ENCODE results near the gene PLEK. TPM values are rescaled to one million over a fixed set of nuclear protein-coding genes. Genes with fewer than 3 reads are reported as not detected.
A peak's percentile ranks its signal among the peaks of the same experiment; 100 is the strongest.

Gene PLEK
- total and polyA plus RNA-seq, 7 donors, result 5.8 to 16.8 (median 12.6) TPM

DNA sequence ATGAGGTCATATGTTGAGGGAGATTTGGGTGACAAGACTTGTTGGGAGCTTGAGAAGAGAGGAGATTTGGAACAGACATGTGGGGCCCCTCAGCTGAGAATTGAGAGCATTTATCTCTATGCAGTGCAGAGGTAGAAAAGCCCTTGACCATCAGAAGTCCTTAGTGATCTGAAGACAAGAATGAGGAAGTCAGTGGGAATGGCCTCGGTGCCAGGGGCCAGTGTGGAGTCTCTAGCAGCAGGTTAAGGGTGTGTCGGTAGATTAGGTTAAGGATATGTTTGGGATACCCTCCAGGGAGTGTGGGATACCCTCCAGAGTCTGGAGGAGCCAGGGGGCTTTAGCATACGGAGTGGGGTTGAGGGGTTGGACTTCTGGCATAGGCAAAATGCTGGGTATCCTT, 60.4 kb downstream of the PLEK start:
- no peak for DNase-seq
- H3K4me1 ChIP-seq, result peaks cover 0 to 25% (median 17%) of the 10 kb centered on the region in 4 donors
- TF ChIP-seq EP300 (IDR thresholded peaks at IDR 0.05) (no peak), POLR2A (IDR thresholded peaks at IDR 0.05) (no peak), POLR2AphosphoS5 (IDR thresholded peaks at IDR 0.05) (no peak)
- TF ChIP-seq, protein P1, sequence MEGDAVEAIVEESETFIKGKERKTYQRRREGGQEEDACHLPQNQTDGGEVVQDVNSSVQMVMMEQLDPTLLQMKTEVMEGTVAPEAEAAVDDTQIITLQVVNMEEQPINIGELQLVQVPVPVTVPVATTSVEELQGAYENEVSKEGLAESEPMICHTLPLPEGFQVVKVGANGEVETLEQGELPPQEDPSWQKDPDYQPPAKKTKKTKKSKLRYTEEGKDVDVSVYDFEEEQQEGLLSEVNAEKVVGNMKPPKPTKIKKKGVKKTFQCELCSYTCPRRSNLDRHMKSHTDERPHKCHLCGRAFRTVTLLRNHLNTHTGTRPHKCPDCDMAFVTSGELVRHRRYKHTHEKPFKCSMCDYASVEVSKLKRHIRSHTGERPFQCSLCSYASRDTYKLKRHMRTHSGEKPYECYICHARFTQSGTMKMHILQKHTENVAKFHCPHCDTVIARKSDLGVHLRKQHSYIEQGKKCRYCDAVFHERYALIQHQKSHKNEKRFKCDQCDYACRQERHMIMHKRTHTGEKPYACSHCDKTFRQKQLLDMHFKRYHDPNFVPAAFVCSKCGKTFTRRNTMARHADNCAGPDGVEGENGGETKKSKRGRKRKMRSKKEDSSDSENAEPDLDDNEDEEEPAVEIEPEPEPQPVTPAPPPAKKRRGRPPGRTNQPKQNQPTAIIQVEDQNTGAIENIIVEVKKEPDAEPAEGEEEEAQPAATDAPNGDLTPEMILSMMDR (IDR thresholded peaks at IDR 0.05), result no peak
- no peaks in the 10 kb centered on the region for H3K9me3 ChIP-seq
- H3K36me3 ChIP-seq, result no peaks in the 10 kb centered on the region
- H3K27me3 ChIP-seq, result no peaks in the 10 kb centered on the region
- intact Hi-C loops (cut with DNase I), result no loop called here
- H3K27ac ChIP-seq, result no peak overlapping the region
- WGBS, 2 donors, result 68 to 84% methylated on average over 3 of the region's 3 CpGs
- H3K4me3 ChIP-seq, result no peak overlapping the region

DNA sequence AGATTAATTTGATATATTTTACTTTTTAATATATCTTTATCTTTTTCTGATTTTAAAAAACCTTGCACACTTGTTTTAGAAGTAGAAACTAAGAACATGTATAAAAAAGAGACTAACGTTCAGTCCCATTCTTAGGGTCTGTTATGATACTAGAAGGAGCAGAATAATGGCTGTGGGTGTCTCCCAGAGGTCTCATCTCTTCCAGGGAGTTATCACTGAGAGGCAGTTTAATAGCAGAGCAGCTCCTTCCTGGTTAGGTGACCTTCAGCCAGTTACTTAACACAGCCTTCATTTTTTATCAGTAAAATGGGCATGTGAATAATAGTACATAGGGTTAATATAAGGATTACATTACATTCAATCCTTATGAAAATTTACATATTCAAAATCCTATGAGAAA, 61.4 kb downstream of the PLEK start:
- intact Hi-C loops (cut with DNase I), result no loop called here
- DNase-seq, result no peak
- Histone ChIP-seq H3K4me1 (peaks cover 0 to 25% (median 17%) of the 10 kb centered on the region in 4 donors), H3K4me3 (no peak overlapping the region), H3K36me3 (no peaks in the 10 kb centered on the region), H3K27ac (no peak overlapping the region), H3K9me3 (no peaks in the 10 kb centered on the region), H3K27me3 (no peaks in the 10 kb centered on the region)
- WGBS, 2 donors, result 84 to 89% methylated on average over 1 of the region's 1 CpG
- TF ChIP-seq POLR2AphosphoS5 (IDR thresholded peaks at IDR 0.05) (no peak), POLR2A (IDR thresholded peaks at IDR 0.05) (no peak), EP300 (IDR thresholded peaks at IDR 0.05) (no peak)
- TF ChIP-seq, protein P1 (IDR thresholded peaks at IDR 0.05), result no peak

DNA sequence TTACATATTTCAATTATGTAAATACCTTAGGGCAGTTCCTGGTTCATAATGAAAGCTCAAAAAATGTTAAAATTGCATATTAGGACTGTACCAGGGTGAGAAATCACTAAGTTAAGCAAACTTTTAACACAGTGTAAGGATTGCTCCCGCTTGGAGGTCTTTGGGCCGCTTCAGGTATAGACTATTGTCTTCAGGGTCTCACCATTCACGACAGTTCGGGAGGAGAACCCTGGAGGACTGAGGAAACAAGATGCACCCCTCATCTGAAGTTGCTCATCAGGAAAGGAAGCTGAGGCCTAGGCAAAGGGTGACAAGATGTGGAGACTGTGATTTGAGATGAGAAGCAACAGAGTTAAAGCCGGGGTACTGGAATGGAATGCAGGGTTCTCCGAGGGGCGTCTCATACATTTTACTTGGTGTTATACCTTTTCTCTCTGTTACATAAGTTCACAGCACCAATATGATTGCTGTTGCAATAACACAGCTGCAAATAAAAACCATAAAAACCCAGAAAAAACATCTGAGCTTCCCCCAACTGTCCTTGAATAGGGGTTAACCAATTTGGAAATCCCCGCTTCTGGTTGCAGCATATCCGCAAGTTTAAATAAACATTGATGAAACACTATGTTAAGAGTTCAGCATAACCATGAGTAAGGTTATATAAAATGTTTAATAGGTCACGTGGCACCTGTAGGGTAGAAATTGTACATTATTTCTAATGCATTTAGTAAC, 61.9 kb downstream of the PLEK start:
- 60 to 63% methylated on average over 10 of the region's 10 CpGs for WGBS, 2 donors
- H3K4me1 ChIP-seq, result peaks cover 0 to 25% (median 17%) of the 10 kb centered on the region in 4 donors
- H3K4me3 ChIP-seq, result no peak overlapping the region
- TF ChIP-seq, protein P1 (IDR thresholded peaks at IDR 0.05), result no peak
- TF ChIP-seq POLR2AphosphoS5 (IDR thresholded peaks at IDR 0.05), result no peak
- TF ChIP-seq POLR2A (IDR thresholded peaks at IDR 0.05), result no peak
- no peak for TF ChIP-seq EP300 (IDR thresholded peaks at IDR 0.05)
- H3K27ac ChIP-seq, result peak overlapping the region in 2 of 4 donors; percentile 4 to 5
- intact Hi-C loops (cut with DNase I), result no loop called here
- no peaks in the 10 kb centered on the region for H3K9me3 ChIP-seq
- no peak for DNase-seq
- H3K27me3 ChIP-seq, result no peaks in the 10 kb centered on the region
- no peaks in the 10 kb centered on the region for H3K36me3 ChIP-seq

DNA sequence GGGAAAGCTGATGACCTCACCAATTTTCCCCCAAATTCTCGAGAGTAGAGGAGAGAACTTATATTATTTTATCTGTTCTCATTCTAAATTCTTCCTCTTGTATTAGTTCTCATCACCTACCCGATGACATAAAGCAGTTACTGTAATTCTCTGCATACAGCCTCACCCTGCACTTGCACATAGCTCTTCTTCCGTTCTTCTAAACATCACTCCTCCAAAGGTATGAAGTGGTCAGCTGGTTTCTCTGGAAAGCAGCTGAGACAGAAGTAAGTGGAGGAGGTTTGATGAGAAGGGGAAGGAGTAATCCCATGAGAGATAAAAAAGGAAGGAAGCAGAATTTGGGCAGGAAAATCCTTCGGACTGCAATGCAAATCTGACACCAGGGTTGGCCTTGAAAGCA, 63.0 kb downstream of the PLEK start:
- 62 to 66% methylated on average over 4 of the region's 4 CpGs for WGBS, 2 donors
- Histone ChIP-seq H3K36me3 (no peaks in the 10 kb centered on the region), H3K4me1 (peaks cover 0 to 25% (median 17%) of the 10 kb centered on the region in 4 donors), H3K4me3 (no peak overlapping the region), H3K27me3 (no peaks in the 10 kb centered on the region), H3K27ac (peak overlapping the region in 2 of 4 donors; percentile 5 to 21), H3K9me3 (no peaks in the 10 kb centered on the region)
- no peak for DNase-seq
- TF ChIP-seq POLR2A (IDR thresholded peaks at IDR 0.05), result no peak
- TF ChIP-seq, protein P1 (IDR thresholded peaks at IDR 0.05), result no peak
- TF ChIP-seq POLR2AphosphoS5 (IDR thresholded peaks at IDR 0.05), result no peak
- TF ChIP-seq EP300 (IDR thresholded peaks at IDR 0.05), result no peak
- intact Hi-C loops (cut with DNase I), result no loop called here

All from sigmoid colon (tissue), 7 donors.